ENCODE measurements around the gene CFAP68. TPM values are rescaled to one million over a fixed set of nuclear protein-coding genes. Genes with fewer than 3 reads are reported as not detected.
"Not testable (repeated sequence)": the region's sequence is repeated elsewhere in the genome, so short reads cannot be mapped to it uniquely, and the experiment has no call there.

The CFAP68 gene
- total RNA-seq, 4 donors from 2014 or later = 24.7 to 47.1 (median 38.0) TPM

GRCh38 chr11:111879637-111879960 is 258 bp downstream of the CFAP68 start:
- peak overlapping the region; percentile 94 to 99 (median 96) for H3K27ac ChIP-seq
- TF ChIP-seq POLR2A (IDR thresholded peaks at IDR 0.05) = no peak
- no peak for TF ChIP-seq CTCF (IDR thresholded peaks at IDR 0.05)
- H3K27me3 ChIP-seq = no peaks in the 10 kb centered on the region
- H3K9me3 ChIP-seq = no peaks in the 10 kb centered on the region
- WGBS, 2 donors = 27 to 31% methylated on average over 6 of the region's 6 CpGs
- H3K4me1 ChIP-seq = peaks cover 3 to 18% of the 10 kb centered on the region in 2 donors
- H3K36me3 ChIP-seq = peaks cover 0 to 3% of the 10 kb centered on the region in 2 donors
- no peak for DNase-seq
- peak overlapping the region; percentile 34 to 48 (median 41) for H3K4me3 ChIP-seq (replicated peaks in 1 of 3)
- intact Hi-C loops (cut with DNase I) = loop anchor here (5.0 kb wide), 1 partner anchor 98 kb away; no protein-coding TSS in a partner anchor

- TF ChIP-seq CTCF (IDR thresholded peaks at IDR 0.05) = no peak
- DNase-seq = no peak
- Histone ChIP-seq H3K4me3 (replicated peaks in 1 of 3) (no peak overlapping the region), H3K27ac (no peak overlapping the region), H3K4me1 (peaks cover 3 to 18% of the 10 kb centered on the region in 2 donors), H3K36me3 (no peaks in the 10 kb centered on the region), H3K27me3 (no peaks in the 10 kb centered on the region), H3K9me3 (no peaks in the 10 kb centered on the region)
- intact Hi-C loops (cut with DNase I) = loop anchor here (5.0 kb wide), 1 partner anchor 45 kb away; no protein-coding TSS in a partner anchor
- 92 to 96% methylated on average over 5 of the region's 5 CpGs for WGBS, 2 donors
These were observed 2.9 kb downstream of the CFAP68 start for GRCh38 chr11:111882202-111882601.

GRCh38 chr11:111885053-111885452 is 5.7 kb downstream of the CFAP68 start:
- H3K27ac ChIP-seq; intact Hi-C loops (cut with DNase I): not testable (repeated sequence)
- WGBS, 2 donors = 83 to 99% methylated on average over 4 of the region's 4 CpGs

GRCh38 chr11:111886032-111886431 is 6.7 kb downstream of the CFAP68 start:
- intact Hi-C loops (cut with DNase I) = no loop called here
- 83 to 93% methylated on average over 4 of the region's 4 CpGs for WGBS, 2 donors

More at GRCh38 chr11:111885053-111885452, 5.7 kb downstream of the CFAP68 start:
- not testable (repeated sequence) for DNase-seq; H3K27me3 ChIP-seq; H3K36me3 ChIP-seq; H3K4me3 ChIP-seq (replicated peaks in 1 of 3); H3K4me1 ChIP-seq; H3K9me3 ChIP-seq

GRCh38 chr11:111886844-111887243 is 7.5 kb downstream of the CFAP68 start:
- no peaks in the 10 kb centered on the region for H3K9me3 ChIP-seq
- H3K27ac ChIP-seq = no peak overlapping the region
- H3K27me3 ChIP-seq = no peaks in the 10 kb centered on the region
- intact Hi-C loops (cut with DNase I) = no loop called here
- WGBS, 2 donors = 89 to 91% methylated on average over 2 of the region's 2 CpGs
- no peaks in the 10 kb centered on the region for H3K4me1 ChIP-seq
- DNase-seq = no peak
- TF ChIP-seq CTCF (IDR thresholded peaks at IDR 0.05) (no peak), POLR2A (IDR thresholded peaks at IDR 0.05) (no peak)
- no peak overlapping the region for H3K4me3 ChIP-seq (replicated peaks in 1 of 3)
- no peaks in the 10 kb centered on the region for H3K36me3 ChIP-seq

More at GRCh38 chr11:111886032-111886431, 6.7 kb downstream of the CFAP68 start:
- no peaks in the 10 kb centered on the region for H3K9me3 ChIP-seq
- no peaks in the 10 kb centered on the region for H3K36me3 ChIP-seq
- no peak for DNase-seq
- TF ChIP-seq CTCF (IDR thresholded peaks at IDR 0.05) (no peak), POLR2A (IDR thresholded peaks at IDR 0.05) (no peak)
- H3K4me1 ChIP-seq = no peaks in the 10 kb centered on the region
- H3K27me3 ChIP-seq = no peaks in the 10 kb centered on the region
- H3K4me3 ChIP-seq (replicated peaks in 1 of 3) = no peak overlapping the region
- no peak overlapping the region for H3K27ac ChIP-seq

GRCh38 chr11:111905411-111905810 is 26.1 kb downstream of the CFAP68 start:
- Histone ChIP-seq H3K4me1 (peaks cover 7 to 12% of the 10 kb centered on the region in 2 donors), H3K9me3 (no peaks in the 10 kb centered on the region), H3K27me3 (no peaks in the 10 kb centered on the region), H3K36me3 (peaks cover 0 to 7% of the 10 kb centered on the region in 2 donors), H3K4me3 (replicated peaks in 1 of 3) (no peak overlapping the region), H3K27ac (no peak overlapping the region)
- DNase-seq = no peak
- no peak for TF ChIP-seq POLR2A (IDR thresholded peaks at IDR 0.05)
- no peak for TF ChIP-seq CTCF (IDR thresholded peaks at IDR 0.05)
- intact Hi-C loops (cut with DNase I) = no loop called here
- WGBS, 2 donors = 64 to 71% methylated on average over 2 of the region's 2 CpGs

All from thyroid gland (tissue), 4 donors.